ENCODE data around the gene AFG3L2.
A peak's percentile ranks its signal among the peaks of the same experiment; 100 is the strongest.
"Not testable (repeated sequence)": the region's sequence is repeated elsewhere in the genome, so short reads cannot be mapped to it uniquely, and the experiment has no call there.

The AFG3L2 gene

GRCh38 chr18:12394428-12394827, 17.4 kb upstream of the AFG3L2 start:
- peak; percentile 74 for DNase-seq

- no peak for DNase-seq
These were observed 17.0 kb upstream of the AFG3L2 start for GRCh38 chr18:12393998-12394397.

GRCh38 chr18:12393510-12393909, 16.5 kb upstream of the AFG3L2 start:
- DNase-seq: no peak

- peak; percentile 85 for DNase-seq
These were observed 14.6 kb upstream of the AFG3L2 start for GRCh38 chr18:12391487-12392165.

GRCh38 chr18:12388442-12388841, 11.4 kb upstream of the AFG3L2 start:
- no peak for DNase-seq

- DNase-seq: no peak
These were observed 7.2 kb upstream of the AFG3L2 start for GRCh38 chr18:12384261-12384660.

- DNase-seq: not testable (repeated sequence)
These were observed 6.7 kb upstream of the AFG3L2 start for GRCh38 chr18:12383759-12384158.

- not testable (repeated sequence) for DNase-seq
These were observed 5.3 kb upstream of the AFG3L2 start for GRCh38 chr18:12382221-12382814.

GRCh38 chr18:12378198-12378558, 1.2 kb upstream of the AFG3L2 start:
- DNase-seq: not testable (repeated sequence)

GRCh38 chr18:12377556-12378197, 650 bp upstream of the AFG3L2 start:
- no peak for DNase-seq

- DNase-seq: peak; percentile 43
These were observed 833 bp downstream of the AFG3L2 start for GRCh38 chr18:12376034-12376753.

GRCh38 chr18:12374401-12374800, 2.6 kb downstream of the AFG3L2 start:
- DNase-seq: no peak

- DNase-seq: peak; percentile 32
These were observed 3.3 kb downstream of the AFG3L2 start for GRCh38 chr18:12373771-12374116.

- peak; percentile 88 for DNase-seq
These were observed 3.8 kb downstream of the AFG3L2 start for GRCh38 chr18:12373116-12373770.

- DNase-seq: peak; percentile 27
These were observed 4.6 kb downstream of the AFG3L2 start for GRCh38 chr18:12372406-12372805.

GRCh38 chr18:12371590-12371989, 5.4 kb downstream of the AFG3L2 start:
- DNase-seq: no peak

GRCh38 chr18:12369211-12369610, 7.8 kb downstream of the AFG3L2 start:
- no peak for DNase-seq

- DNase-seq: no peak
These were observed 10.2 kb downstream of the AFG3L2 start for GRCh38 chr18:12366784-12367183.

GRCh38 chr18:12366379-12366778, 10.6 kb downstream of the AFG3L2 start:
- DNase-seq: no peak

GRCh38 chr18:12362473-12363174, 14.4 kb downstream of the AFG3L2 start:
- DNase-seq: no peak

GRCh38 chr18:12361770-12362378, 15.2 kb downstream of the AFG3L2 start:
- peak; percentile 88 for DNase-seq

- DNase-seq: peak; percentile 90
These were observed 17.5 kb downstream of the AFG3L2 start for GRCh38 chr18:12359515-12359927.

Measured in hematopoietic multipotent progenitor cell treated with erythropoietin and hydrocortisone succinate and interleukin-3 and kit ligand, for 4 days (in vitro differentiated cells).